Superior temporal gyrus (tissue), 1 donor: ENCODE measurements around the gene FAM20C.

Experiments
- DNase-seq: peaks from one replicate; pipeline ENCODE4 v3.0.0-alpha.2; 2016; ENCODE audit errors: extremely low spot score

FAM20C gene

DNA sequence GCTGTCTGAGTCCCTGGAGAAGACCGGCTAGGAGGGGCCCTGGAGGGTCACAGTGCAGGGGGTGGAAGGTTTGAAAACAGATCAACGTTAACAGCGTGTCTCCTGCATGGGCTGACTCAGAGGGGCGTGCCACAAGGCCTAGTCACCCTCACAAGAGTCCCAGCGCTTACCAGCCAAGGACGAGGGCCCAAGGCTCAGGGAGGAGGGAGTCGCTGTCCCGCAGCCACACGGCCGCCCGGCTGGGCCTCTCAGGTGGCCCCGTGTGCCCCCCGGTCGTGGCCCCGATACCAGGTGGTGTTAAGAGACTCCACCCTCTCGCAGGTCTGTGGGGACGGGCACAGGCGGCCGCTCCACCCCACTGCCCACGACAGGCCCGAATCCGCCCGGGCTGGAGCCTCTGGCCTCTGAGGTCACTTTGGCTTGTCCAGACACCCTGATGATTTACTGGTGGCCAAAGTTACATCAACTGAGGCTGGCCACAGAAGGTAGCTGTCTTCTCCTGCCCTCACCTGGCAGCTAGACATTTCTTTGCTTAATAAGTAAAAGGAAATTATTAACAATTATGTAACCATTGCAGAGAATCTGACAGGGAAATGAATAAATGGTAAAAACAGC lies 34.0 kb downstream of the FAM20C start:
- DNase-seq: no peak

DNA sequence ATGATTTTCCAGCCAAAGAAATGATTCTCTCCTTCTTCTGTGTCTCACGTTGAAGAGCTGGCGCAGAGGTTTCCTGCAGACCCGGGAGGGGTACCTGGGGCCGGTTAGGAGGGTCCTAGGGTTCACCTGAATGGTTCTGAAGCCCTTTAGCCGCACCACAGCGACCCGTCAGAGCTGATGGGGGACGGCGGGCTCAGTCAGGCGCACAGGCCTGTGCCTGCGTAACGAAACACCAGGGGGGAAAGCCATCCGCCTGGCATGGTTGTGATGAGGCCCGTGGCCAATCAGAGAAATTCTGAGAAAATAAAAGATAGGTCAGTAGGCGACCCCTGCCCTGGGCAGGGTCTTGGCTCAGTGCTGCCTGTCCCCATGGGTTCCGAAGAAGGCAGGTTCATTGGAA lies 35.6 kb downstream of the FAM20C start:
- no peak for DNase-seq

DNA sequence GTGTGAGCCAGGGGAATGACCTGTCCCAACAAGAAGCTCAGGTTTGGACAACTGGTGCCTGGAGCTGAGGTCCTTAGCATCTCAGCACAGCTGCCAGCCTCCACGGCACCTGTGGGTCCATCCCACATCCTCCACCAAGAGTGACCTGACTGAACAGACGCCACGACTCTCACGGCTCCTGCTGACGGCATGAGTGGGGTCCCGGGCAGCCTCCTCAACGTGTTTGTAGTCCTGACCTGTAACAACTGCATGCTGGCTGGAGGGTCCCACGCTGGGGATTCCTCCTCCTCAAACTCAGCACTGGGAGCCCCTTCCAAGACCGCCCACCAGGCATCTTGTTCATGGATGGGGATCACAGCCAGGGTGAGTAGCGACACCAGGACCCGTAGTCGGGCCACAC lies 36.2 kb downstream of the FAM20C start:
- no peak for DNase-seq

DNA sequence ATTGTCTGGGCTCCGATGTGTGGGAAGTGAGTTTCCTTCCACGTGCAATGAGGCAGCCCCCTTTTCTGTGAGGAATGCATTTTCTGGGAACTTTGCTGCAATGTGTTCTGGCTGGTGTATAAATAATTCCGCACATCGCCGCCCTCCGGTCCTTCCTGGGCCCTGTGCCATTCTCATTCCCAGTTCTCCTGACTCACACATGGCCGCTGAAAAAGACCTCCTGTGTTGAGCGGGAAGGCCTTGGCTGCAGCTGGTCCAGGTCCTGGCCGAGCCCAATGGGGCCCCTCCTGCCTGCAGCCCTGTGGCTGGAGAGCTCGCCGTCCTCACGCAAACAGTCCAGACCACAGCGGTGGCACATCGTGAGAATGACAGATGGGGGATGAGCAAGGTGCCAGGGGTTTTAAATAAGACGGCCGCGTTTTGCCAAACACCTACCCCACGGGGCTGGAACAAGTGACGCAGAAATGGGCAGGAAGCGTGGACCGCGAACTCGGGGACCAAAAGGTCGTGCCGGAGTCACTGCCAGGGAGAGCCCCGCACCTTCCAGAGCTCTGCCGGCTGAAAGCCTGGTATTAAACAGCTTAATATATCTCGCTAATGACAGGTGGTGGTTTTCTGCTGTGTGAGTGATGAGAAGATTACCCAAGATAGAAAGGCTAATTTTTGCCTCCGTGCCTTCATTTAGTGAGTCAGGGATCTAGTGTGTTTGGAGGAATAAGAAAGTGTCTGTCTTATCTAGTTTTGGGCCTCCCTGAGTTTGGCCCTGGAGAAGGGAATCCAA lies 37.0 kb downstream of the FAM20C start:
- peak; percentile 69 for DNase-seq

DNA sequence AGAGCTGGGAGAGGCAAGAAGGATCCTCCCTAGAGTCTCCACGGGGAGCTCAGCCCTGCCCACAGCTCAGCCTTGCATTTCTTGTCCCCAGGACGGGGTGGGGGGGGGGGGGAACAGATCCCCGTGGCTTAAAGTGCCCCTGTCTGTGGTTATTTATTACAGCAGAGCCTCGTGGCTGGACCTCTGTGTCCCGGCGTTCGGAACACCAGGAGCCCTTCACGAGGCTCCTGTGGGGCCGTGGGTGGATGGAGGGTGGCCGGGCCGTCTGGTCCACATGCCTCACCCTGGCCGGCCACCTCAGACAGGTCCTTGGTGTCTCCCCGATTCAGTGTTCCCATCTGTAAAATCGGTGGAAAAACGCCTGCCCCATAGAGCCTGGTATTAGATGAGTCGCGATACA lies 37.9 kb downstream of the FAM20C start:
- no peak for DNase-seq

DNA sequence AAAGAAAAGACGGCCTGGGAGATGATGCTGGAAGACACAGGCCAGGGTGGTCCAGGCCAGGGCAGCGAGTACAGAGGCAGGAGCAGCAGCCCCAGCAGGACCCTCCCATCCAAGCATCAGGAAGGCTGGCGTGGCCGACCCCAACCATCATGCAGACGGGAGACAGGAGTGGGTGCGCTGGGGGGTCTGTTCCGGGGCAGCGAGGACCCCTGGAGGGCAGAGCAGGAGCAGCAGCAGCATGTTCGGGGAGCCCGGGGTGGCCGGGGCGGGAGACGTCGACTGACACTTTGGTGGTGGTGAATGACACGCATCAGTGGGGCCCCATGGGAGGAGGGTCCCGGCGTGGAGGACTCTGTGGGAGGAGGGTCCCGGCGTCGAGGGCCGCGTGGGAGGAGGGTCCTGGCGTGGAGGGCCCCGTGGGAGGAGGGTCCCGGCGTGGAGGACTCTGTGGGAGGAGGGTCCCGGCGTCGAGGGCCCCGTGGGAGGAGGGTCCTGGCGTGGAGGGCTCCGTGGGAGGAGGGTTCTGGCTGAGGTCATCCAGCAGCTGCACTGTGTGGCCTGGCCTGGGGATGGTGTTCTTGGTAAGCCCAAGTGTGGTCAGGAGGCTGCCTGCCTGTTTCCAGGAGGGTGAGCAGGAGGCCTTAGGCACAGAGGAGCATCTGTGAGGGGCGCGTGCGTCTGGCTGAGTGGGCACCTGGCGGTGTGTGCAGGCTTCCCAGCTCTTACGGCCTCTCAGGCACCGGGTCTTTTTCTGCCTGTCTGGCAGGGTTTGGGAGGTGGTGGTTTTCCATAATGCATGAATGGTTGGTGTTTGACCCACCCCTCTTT lies 38.9 kb downstream of the FAM20C start:
- DNase-seq: no peak

DNA sequence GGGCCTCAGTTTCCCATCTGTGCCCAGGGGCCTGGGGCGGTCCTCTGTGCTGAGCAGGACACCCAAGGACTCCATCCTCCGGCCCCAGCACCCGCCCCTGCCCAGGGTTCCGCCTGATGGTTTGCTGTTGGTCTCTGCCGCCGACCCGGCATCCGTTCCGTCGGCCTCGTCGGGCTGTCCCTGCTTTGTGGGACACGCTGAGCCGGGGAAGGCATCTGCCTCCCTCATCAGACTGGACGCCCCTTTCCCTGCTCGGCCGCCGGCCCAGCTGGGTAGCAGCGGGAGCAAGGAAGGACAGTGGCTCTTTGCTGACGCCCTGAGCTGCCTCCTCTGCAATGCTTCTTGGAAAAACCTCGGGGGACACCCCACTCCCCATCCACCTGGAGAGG lies 39.5 kb downstream of the FAM20C start:
- DNase-seq: no peak

DNA sequence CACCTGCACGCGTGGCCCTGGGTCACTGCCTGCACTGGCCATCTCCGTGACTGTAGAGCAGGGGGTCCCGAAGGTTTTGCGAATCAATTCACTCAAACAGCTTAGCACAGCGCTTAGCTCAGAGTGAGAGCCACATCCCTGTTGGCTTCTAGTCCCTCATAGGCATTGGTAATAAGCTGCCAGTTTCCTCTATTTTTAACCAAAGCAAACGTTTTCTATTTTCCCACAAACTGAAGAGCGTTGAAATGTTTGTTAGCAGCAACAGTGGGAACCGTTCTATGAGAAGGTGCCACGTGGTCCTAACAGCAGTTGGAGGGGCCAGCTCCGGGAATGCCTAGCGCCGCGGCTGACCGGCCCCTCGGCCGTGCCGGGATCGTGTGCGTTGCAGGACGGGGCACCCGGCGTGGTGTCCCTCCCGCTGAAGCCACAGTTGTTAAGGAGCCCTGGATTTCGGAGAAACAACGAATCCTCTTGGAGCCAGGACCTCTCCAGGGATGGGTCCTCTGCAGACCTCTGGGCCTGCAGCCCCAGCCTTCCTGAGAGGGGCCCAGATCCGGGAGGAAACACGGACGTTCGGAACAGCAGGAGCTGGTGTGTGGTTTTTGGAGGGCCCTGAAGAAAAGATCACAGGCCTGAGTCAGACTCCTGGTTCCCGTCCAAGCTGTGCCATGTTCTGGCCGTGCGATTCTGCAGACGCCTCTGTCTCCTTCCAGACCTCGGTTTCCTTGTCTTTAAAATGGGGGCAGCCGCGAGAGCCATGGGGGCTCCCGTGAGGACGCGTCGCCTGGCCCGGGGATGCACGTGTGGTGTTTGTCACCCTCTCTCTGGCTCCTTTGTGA lies 40.3 kb downstream of the FAM20C start:
- DNase-seq: peak; percentile 49

DNA sequence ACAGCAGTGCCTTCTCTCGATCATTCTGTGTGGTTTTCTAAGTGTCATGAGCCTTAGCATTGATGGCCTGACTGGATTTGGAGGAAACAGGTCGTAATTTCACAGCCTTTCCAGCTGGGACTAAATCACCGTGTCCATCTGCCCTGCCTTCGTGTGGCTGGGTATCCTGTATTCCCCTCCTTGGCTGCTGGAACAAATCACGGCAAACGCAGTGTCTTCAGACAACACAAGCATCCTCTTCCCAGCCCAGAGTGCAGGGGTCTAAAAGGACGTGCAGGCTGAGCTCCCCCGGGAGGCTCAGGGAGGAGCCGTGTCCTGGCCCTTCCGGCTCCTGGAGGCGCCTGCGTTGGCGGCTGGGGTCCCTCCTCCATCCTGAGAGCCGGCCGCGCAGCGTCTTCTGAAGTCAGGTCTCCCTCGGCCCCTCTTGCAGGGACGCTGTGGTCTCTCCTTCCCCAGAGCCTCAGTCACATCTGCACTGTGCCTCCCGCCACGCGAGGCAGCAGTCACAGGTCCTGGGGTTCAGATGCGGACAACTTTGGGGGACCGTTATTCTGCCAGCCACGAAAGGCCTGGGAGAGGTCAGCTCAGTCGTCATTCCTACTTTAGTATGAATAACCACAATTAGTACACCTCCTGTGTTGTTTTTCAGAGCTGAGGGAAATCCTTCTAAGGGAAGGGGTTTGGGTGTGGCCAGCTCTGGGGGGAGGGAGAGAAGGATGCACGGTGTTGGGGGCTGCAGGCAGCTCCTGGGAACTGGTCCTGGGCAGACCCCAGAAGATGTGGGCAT lies 41.1 kb downstream of the FAM20C start:
- no peak for DNase-seq

DNA sequence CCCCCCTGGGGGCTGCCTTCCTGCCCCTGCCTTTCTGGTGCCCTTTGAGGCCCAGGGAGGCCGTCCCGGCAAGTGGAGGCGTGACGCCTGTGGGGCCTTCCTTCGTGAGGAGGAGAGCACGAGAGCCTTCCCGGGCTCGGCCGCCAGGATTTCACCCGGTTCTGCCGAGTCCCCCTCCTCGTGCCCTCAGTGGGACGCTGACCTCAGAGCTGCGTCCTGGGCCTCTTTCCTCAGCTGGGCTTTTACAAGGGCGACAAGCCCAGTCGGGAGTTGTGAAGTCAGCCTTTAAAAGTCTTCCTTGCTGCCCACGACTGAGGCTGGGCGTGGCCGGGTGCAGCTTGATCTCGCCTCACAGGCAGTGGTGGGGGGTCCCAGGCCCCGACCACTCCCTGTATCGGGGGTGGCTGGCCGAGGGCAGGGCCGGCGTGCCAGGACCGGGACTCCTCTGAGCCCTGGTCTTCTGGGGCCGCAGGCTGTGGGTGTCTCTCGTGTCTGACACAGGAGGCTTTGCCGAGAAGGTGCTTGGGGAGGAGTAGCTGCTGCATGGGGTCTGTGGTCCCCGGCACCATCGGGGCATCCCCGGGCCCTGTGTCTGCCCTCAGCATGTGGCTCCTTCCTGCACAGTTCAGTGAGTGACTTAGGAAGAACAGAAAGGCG lies 41.8 kb downstream of the FAM20C start:
- no peak for DNase-seq

DNA sequence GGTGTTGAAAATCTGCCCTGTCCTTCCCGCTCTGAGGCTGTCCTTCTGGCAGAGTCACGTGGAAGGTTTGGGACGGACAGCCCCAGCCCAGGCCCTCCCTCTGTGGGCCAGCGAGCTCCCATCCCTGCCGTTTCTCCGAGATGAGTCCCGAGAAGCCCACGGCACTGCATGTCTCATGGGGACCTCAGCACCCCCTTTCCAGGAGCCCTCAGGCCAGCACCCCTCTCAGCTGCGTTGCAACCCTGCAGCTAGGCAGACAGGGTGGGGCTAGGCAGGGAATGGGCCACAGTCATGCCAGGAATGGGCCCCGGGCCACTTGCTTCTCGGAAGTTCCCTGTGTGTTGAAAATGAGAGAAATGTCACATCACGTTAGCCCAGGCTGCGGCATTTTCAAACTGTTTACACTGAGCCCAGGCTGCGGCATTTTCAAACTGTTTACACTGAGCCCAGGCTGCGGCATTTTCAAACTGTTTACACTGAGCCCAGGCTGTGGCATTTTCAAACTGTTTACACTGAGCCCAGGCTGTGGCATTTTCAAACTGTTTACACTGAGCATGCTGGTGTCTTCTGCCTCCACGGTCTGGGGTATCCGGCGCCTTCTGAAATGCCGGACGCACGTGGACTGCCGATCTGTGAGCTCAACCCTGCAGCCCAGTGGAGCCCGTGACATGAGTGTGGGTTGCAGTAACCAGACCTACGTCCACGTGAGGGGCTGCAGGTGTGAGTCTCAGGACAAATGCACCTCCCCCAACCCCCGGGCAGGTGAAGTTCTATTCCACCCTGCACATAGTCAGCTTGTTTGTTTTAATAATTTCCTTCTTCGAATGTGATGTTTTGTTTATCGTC lies 42.6 kb downstream of the FAM20C start:
- DNase-seq: no peak

DNA sequence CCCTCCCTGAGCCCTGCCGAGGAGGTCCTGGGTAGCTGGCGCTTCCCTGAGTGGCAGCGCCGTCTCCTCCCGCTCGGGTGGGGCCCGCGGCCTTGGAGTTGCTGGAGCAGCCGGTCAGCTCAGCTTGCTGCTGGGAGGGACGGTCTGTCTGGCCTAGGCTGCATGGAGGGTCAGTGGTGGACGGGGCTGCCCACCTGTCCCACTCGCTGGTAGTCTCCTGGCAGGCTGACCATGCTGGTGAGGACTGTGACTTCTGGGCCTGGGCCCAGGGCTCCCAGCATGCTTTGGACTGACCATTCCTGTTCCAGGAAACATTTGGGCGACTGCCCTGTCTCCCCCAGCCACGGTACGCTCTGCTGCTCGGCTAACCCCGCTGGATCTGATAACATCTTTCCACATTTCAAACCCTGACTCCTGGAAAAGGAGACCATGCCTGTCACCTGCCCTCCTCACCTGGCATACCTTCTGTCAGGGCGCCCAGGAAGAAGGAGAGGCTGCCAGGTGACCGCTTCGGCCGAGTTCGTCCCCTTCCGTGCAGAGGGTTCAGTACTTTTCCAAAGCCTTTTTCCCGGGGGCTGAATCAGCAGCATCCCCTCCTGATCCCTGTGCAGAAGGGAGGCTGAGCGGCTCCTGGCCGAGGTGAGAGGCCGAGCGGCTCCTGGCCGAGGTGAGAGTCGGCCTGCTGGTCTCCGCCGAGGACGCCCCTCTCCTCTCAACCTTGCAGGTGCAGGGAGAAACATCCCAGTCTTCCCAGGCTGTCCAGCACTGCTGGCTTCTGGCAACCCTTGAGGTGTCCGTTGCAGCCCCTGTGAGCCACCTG lies 43.4 kb downstream of the FAM20C start:
- DNase-seq: no peak

DNA sequence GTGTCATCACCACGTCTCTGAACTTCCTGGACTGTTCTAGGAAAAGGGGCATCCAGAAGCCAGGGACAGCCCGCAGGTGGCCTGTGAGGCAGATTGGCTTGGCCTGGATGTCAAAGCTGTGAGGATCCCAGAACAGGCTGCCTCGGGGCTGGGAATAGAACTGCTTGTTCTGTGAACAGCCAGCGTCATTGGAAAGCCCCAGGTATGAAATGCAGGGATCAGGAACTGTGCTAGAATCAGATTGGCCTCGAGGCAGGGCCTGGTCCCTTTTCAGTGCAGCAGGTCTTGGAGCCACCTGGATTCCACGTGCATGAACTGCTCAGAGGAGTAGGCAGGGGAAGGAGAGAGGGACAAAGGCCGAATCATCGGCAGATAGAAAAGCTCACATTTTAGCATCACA lies 44.6 kb downstream of the FAM20C start:
- no peak for DNase-seq

DNA sequence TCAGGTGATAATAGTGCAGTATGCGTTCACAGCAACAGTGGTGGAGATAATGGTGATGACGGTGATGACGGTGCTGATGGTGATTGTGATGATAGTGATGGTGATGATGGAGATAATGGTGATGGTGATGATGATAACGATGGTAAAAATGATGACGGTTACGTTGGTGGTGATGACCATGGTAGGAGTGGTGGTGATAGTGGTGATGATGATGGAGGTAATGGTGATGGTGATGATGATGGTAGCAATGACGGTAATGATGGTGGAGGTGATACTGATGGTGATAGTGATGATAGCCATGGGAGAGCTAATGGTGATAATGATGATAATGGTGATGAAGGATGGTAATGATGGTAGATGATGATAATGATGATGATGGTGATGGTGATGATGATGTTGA lies 45.0 kb downstream of the FAM20C start:
- DNase-seq: no peak

DNA sequence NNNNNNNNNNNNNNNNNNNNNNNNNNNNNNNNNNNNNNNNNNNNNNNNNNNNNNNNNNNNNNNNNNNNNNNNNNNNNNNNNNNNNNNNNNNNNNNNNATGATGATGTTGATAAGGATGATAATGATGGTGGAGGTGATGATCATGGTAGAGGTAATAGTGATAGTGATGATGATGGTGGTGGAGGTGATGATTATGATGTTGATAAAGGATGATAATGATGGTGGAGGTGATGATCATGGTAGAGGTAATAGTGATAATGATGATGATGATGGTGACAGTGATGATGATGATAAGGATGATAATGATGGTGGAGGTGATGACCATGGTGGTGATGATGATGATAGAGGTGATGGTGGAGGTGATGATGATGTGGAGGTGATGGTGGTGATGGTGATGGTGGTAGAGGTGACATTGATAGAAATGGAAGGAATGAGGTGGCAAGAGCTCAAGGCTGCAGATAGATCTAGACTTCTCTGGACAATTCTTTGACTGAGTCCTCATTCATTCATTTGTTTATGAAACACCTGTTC lies 47.8 kb downstream of the FAM20C start:
- DNase-seq: no peak

DNA sequence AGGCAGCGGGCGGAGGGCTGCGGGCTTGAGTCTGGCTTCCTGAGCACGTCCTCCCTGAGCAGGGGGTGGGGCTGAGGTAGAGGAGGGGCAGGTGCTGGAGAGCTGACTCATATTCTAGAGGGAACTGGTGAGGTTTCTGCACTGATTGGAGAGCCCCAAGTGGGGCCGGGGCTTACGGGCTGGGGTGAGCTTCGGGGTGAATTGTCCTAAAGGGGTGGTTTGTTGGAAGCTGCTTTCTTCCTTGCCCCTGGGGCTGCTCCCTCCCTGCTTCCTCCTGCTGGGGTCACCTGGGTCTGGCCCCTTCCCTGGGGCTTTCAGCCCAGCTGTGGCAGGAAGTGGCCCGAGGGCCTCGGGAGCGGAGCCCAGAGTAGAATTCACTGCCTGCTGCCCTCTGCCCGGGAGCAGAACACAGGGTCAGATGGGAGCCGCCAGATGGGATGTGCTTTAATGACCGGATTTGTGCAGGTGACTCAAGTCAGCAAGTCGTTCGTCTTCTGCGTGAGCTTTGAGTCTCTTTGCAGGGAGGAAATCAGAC lies 48.6 kb downstream of the FAM20C start:
- DNase-seq: no peak

DNA sequence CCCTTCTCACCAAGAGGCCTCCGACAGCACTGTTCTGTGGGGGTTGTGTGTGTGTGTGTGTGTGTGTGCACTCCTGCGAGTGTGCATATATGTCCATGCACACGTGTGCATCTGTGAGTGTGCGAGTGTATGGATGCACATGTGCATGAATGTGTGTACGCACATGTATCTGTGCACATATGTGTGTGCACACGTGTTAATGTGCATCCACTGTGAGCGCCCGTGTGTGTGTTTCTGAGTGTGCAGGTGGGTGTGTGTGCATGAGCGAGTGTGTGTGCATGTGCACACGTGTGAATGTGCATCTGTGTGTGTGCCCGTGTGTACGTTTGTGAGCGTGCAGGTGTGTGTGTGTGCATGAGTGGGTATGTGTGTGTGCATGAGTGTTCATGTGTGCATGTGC lies 49.1 kb downstream of the FAM20C start:
- DNase-seq: no peak
